GM20431 (cell line): ENCODE results near the gene NAB1.
"Not testable (repeated sequence)": the region's sequence is repeated elsewhere in the genome, so short reads cannot be mapped to it uniquely, and the experiment has no call there.

ENCODE experiments used
- in situ Hi-C: fragments of 300-500 bp; cut with MseI, MboI; formaldehyde crosslinking; loops from one replicate; pipeline ENCODE4 v1.15.0; 2020; ENCODE audit warnings: low sequenced_read_pairs; ENCODE audit not compliant: unreplicated experiment

The NAB1 gene

DNA sequence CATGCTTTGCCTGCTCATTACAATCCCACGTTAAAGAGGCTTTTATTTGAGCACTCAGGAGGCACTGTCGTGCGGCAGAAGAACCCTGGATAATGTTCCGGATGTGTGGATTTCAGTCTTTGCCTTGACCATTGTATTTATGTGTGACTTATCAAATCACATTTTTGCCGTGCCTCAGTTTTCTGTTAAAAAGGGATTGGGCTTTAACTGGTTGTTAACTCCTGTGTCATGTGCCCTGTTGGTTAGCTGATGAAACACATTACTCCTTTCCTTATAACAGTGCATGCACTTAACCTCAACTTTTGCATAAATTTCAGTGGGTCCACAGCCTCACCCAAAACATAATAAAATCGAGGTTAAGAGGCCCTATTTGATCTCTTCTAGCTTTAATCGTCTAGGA, 52.7 kb downstream of the NAB1 start:
- in situ Hi-C loops = no loop called here

DNA sequence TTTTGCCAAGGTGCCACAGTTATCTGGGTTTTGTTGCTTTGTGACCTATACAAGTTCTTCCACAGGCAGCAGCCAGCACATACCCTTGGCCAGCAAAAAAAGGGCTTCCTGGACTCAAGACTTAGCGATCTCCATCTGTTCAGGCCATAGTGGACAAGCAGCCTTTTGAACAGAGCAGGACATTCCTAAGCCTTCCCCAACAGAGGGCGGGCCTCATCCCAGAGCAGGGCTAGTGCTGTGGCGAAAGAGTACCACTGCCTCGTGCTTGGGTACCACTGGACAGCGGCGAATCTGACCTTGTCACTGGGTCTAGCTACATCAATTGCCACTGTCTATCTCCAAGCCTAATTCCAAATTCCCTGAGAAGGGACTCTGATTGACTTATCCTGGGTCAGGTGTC, 56.4 kb downstream of the NAB1 start:
- in situ Hi-C loops = no loop called here

DNA sequence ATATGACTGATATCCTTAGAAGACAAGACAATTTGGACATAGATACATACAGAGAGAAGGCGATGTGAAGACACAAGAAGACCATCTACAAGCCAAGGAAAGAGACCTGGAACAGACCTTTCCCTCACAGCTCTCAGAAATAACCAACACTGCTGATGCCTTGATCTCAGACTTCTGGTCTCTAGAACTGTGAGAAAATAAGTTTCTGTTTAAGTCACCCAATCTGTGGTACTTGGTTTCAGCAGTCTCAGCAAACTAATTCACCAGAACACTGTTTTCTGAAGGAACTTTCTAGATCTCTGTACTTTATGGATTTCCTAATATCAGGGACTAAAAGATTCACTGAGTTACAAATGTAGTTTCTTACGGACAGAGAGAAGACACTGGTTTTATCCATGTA, 58.8 kb downstream of the NAB1 start:
- in situ Hi-C loops = no loop called here

DNA sequence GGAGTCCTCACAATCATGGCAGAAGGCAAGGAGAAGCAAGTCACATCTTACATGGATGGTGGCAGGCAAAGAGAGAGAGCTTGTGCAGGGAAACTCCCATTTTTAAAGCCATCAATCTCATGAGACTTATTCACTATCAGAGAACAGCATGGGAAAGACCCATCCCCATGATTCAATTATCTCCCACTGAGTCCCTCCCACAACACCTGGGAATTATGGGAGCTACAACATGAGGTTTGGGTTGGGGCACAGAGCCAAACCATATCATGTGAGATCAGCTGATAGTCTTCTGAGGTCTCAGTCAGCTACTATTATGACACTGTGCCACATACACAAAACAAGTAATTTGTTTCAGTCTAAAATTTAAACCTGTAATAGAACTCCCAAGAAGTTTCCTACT, 59.8 kb downstream of the NAB1 start:
- in situ Hi-C loops = not testable (repeated sequence)

DNA sequence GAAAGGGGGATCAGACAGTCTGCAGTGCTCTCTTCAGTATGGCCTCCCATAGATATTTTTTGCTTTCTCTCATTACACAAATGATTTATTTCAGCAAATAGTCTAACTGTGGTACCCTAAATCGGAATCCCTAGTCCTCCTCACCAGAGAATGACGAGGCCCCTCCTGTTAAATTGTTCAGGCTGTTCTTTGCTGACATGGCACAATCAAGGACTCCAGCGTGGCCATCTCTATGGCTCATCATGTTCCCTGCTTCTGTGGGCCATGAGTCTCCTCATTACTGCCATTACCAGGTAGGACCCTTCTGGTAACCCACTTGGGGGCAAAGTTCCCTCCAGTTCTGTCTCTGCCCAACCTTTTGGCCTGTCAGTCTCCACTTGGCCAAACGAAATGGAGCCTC, 62.2 kb downstream of the NAB1 start:
- in situ Hi-C loops = no loop called here

DNA sequence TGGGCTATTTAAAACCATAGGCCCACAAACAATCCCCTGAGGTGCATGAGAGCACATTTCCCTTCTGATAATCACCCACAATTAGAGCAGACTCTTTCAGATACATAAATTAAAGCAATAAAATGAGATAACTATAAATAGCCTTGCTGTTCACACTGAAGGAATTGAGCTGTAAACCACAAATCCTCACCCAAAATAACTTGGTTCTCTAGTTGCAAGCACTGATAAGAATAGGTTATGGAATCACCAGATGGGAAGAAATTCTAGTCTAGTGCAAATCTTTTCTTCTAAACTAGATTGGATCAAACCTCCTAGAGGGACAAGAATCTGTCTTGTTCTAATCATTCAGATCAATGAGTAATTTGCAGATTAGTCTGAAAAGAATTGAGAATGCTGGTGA, 64.6 kb downstream of the NAB1 start:
- in situ Hi-C loops = no loop called here

DNA sequence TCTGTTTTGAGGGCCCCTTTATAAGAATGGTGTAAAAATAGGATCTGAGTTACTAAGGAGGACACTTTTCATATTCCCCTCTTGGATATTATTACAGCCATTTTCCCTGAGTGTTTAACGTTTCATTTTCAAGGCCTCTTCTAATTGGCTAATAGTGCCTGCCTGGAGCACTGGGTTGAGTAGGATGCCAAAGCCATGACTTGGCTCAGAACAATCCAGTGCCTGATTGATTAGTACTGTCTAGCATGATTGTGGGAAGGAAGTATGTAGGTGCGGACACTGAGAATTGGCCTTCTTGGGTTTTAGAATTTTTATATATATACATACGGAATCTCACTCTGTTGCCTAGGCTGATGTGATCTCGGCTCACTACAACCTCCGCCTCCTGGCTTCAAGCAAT, 66.1 kb downstream of the NAB1 start:
- in situ Hi-C loops = no loop called here

DNA sequence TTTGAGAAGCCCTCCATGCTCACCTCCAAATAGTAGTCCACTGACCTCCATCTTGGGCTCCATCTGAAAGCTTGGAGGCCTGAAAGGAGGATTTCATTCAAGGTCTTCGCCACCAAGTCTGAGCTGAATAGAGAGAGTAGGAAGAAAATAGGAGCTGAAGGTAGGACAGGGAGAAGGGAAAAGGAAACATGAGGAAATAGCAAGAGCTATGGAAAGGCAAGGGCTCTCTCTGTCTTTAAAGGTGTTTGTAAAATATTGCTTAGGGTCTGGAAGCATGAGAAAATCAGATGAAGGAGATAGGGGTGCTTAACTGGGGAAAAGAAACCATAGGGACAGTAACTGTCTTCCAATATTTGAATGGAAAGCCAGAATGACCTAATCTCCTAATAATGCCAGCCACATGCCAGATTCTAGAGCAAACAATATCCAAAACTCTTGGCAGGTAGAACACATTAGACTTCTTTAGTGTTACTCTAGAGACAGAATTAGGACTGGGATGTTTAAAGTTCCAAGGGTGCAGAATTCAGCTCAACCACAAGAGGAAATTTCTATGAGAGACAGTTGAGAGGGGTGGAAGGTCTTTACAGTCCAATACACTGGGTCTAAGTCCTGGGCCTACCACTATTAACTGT, 67.4 kb downstream of the NAB1 start:
- in situ Hi-C loops = no loop called here

DNA sequence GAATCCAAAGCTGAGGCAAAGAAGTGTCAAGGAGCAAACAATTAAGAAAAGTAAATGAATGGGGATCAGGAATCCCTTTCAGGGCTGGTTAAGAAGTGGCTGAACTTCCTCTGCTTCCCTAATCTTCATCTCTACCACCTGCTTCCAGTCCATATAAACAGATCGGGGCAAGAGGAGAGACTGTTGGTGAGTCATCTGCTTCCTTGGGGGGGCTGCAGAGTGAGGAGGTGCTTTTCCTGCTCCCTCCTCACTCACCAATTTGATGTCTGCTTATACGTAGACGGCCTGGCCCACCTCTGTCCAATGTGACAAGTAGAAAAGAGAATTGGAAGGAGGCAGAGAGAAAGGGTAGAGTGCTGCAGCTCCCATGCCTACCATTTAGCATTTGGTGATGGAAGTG, 68.4 kb downstream of the NAB1 start:
- in situ Hi-C loops = no loop called here

DNA sequence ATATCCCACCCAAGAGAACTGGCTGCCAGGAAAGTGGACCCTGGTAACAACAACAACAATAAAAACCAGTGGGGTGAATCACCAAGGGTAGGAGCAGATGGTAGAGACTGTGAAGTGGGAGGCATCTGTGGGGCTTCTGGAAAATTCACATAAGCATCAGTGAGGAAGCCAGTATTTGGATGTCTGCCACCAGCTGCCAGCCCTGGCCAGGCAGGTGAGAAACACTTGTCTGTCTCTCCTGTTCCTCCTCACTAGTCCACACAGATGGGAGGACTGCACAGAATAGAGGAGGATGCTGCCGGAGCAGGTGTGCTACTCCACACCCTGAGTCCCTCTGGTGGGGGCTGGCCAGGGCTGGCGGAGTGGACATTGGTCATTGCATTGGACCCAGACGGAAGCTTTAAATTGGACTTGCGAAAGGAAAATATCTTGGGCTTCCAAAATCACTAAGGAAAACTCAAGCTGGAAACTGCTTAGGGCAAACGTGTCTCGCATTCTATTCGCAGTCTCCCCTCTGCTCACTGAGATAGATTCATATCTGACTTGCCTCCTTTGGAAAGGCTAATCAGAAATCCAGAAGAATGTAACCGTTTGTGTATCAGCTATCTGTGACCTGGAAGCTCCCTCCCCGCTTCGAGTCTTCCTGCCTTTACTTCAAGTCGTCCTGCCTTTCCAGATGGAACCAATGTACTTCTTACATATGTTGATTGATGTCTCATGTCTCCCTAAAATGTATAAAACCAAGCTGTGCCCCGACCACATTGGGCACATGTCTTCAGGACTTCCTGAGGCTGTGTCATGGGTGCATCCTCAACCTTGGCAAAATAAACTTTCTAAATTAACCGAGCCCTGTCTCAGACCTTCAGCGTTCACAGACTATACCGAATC, 69.1 kb downstream of the NAB1 start:
- in situ Hi-C loops = no loop called here

DNA sequence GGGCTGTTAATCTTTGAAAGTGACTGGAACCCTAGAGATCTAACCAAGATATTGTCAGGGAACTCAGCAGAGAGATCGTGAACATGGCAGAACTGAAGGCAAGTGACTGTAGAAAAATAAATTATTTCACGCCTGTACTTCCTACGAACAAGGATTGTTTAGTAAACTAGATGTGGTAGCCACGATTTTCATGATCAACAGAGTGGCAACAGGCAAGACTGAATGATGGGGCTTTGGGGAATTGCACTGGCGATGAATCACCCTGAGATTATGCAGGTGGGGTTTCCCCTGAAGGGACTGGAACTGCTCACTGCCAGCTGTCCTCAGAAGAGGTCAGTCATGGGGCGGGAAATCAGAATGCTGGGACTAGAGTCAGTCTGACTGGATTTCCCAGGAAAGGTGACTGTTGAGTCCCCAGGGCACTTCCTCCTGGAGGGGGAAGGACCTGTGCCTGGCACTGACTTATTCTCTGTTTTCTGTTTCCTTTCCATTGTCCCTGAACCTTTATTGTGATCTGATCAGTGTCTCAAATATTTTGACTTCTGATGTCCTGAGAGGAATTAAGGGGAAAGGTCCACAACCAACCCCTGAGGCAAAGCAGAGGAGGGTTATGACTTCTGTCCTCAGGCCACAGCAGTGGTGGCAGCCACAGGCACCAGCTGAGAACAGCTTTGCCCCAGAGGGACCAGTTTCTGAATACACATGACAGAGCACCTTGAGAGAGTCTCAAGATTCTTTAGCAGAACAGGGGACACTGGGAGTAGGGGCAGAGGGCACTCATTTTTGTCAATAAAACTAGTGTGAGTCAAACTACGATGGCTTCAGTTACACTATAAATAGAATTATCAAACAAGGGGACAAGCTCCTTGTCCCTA, 70.0 kb downstream of the NAB1 start:
- in situ Hi-C loops = no loop called here

DNA sequence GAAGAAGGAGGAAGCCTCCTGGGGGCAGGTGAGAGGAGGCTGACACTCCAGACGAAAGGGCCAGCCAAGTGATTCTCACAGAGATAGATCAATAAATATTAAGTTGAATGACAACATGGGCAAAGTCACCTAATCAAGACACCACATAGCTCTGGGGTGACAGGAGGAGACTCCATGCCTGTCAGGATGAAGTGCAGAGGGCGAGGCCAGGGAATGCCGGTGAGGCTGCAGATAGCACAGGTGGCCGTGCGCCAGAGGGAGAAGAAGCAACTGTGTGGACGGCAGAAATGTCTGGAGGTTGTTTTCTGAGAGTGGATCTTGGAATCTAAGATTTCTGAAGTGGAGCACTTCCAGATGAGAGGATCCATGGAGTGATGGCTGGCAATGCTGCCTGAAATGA, 71.4 kb downstream of the NAB1 start:
- in situ Hi-C loops = no loop called here

DNA sequence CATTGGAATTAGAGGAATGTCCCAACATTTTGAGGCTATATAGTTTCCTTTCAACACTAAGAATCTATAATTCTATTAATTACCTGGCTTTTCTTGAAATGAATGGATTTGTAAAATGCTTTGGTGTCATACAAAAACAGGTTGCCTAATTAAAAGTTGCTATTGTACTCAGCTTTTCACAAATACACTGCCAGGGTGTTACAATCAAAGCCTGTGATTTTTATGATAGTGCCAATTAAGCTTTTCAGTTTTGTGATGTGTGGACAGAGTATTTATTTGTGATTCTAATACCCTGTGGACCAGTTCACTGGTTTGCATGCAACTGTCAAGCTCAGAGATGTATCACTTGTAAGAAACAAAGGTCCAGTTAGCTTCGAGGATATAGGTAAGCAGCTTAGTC, 71.8 kb downstream of the NAB1 start:
- in situ Hi-C loops = no loop called here

DNA sequence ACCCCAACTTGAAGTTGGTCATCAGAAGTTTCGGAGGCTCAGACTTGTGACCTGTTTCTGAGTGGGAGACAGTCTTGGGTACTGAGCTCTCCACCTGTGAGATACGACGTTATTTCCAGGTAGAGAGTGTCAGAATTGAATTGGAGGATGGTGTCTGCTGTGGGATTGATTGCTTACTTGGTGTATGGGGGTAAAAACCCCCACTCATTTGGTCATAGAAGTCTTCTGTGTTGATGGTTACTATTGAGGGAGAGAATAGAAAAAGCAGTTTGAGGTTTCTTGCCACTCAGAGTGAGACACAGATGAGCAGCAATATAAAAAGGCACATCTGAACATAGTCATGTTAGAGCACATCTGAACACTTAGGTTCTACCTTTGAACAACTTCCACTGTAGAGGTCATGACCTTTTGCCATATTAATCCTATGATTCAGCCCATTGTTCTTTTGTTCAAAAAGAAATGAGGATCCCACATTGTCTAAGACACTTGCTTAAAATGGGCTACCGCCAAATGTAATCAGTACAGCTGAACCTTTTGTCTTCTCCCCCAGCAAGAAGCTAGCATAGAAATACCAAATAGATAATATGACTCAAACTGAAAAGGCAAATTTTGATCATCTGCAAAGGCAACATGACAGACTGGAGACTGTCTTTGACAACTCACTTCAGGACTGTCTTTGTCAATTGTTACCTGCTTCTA, 73.3 kb downstream of the NAB1 start:
- in situ Hi-C loops = no loop called here

DNA sequence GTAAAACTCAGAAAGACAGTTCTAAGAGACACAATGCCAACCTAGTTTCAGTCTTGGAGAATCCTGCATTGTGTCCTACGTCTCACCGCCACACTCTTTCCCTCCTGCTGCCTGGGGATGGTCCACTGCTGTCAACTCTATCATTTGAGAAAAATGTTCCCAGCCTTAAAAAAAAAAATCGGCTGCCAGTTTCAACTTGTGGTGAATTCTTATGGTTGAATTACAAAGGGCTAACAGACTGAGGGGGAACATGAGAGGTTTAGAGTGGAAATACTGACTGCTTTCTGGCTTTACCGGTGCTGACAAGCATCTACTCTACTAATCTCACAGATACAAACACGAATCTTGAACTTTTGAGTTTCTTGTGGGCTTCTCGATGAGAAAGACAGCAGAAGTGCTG, 74.0 kb downstream of the NAB1 start:
- in situ Hi-C loops = no loop called here

DNA sequence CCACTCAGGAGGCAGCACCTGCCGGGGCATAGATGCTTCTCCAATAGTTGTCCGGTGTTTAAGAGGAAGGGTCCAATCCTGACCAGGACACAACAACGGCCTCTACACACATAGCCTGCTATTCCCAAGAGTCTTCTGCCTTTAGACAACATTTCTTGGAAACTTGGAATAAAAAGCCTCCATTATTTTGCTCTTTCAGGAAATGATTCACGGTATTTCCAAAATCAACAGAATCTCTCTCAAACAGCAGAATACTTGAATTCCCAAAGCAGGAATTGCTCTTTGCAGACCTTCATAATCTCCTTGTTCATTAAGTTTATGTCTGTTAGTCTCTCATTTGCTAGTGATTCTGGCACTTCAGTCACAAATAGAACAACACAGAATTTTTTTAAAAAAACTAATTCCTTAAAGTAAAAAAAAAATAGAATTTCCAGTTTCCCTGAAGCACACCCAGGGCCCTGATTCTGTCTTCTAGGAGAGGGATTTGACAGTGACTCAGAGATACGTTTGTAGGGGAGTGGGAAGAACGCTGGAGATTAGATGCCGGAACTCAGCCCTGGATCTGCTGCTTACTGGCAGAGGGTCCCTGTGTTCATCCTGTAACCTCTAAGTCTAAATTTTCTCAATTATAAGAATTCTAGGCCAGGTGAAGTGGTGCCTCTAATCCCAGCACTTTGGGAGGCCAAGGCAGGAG, 74.7 kb downstream of the NAB1 start:
- in situ Hi-C loops = no loop called here

DNA sequence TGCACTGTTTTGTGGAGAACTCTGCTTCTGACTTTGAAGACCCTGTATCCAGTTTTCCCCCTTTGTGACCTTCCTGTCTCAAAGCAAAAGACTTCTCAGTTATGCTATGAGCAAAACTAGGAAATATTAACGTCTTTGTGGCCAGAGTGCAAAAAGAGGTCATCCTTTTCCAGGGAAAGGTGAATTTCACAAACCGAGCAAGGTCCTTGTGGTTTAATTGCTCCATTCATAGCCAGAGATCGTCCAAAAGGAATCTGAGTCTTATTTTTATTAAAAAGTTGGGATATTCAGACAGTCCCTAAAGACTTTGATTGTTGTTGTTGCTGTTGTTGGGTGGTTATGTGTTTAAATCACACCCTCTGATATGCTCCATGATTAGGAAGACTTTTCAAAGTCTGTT, 77.4 kb downstream of the NAB1 start:
- in situ Hi-C loops = no loop called here

DNA sequence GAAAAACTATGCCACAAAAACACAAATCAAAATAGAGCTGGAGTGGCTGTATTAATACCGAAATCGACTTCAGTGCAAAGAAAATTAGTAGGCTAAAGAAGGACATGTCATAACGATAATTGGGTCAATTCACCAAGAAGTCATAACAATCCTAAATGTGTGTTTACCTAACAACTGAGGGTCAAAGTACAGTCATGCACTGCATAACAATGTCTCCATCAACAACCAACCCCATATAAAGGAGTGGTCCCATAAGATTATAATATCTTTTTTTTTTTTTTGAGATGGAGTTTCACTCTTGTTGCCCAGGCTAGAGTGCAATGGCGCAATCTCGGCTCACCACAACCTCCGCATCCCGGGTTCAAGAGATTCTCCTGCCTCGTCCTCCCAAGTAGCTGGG, 87.5 kb downstream of the NAB1 start:
- in situ Hi-C loops = no loop called here

DNA sequence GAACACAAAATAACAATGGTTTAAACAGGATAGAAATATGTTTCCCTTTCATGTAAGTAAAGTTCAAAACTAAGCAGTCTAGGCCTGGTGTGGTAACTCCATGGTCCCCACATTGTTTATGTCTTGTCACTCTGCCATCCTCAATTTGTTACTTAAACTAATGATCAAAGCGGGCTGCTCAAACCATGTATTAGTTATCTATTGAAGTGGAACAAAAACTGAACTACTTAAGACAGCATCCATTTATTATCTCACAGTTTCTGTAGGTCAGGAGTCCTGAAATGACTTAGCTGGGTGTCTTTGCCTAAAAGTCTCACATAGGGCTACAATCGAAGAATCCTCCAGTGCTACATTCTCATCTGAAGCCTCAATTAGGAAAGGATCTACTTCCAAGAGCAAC, 91.6 kb downstream of the NAB1 start:
- in situ Hi-C loops = no loop called here
